Stimulated activated naive CD4-positive, alpha-beta T cell treated with Interleukin-2 at 50 U/mL for 16 hours (primary cell): ENCODE measurements around the gene ATP11A.

Experiments
- DNase-seq: peaks from one replicate; lab custom pipeline; 2025; lab: John Stamatoyannopoulos, UW

Gene ATP11A

DNA sequence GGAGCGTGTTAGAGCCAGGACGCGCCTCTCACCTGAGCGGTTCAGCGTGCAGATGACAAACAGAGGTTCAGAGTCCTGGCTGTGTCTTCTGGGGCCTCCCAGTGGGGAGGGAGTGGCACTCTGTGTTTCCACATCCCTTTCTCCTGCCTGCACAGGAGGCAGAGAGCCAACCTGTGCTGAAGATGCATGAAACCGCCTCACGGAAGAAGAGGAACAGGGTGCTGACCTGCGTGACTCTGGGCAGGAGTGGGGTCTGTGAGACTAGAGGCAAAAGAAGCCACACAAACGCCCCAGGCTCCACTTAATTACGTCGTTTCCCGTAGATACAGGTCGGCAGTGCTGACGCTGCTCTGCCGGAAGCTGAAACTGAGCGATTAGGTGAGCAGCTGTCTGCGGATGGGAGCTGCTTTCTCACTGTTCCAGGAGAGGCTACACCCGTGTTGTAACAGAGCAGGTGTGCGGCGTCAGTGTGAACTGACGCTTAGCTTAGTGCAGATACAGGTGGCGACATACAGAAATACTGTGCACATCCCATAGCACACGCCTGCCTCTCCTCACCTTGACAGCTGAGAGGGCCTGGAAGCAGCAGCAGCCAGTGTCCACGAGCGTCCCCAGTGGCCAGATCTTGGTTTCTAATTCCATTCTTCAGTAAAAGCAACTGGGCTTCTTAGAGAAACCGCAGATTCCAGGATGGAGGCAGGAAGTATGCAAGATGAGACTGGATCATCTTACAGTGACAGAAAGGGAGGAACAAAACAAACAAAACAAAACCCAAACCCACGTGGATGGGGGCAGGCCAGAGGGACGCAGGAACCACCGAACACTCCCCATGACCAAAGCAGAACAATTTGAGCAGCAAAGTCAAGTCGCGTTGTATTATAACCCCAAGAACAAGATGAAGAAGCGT is 241.4 kb downstream of the ATP11A start:
- no peak for DNase-seq

DNA sequence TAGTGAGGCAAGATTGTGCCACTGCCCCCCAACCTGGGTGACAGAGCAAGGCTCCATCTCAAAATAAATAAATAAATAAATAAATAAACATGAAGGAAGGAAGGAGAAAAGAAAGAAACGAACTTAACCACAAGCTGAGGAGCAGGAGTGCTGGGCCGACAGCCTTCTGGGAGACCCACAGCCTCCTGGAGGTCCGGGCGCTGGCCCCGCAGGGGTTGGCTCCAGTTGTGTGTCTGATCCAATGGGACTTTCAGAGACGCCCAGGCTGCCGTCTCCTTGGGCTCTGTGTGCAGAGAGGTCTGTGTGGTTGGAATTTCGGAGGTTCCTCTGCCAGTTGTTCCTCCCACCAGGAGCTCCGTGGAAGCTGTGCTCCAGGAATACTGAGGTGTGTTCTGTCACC is 243.1 kb downstream of the ATP11A start:
- no peak for DNase-seq

DNA sequence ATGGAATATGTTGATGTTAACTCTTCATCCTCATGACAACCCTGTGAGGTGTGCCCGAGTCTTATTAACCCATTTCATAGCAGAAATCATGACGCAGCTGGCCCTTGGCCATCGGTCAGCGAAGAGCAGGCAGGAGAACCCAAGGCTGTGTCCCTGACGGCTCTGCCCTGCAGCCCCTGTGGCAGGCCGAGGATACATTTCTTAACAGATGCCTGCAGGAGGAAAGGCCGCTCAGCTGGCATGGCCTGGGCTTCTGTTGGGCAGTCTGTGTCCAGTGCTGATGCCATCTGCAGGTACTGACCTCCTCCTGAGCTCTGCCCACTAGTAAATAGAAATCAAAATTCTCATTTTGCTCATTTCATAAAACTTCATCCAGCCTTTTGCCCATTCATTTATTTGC is 243.8 kb downstream of the ATP11A start:
- DNase-seq, result no peak

DNA sequence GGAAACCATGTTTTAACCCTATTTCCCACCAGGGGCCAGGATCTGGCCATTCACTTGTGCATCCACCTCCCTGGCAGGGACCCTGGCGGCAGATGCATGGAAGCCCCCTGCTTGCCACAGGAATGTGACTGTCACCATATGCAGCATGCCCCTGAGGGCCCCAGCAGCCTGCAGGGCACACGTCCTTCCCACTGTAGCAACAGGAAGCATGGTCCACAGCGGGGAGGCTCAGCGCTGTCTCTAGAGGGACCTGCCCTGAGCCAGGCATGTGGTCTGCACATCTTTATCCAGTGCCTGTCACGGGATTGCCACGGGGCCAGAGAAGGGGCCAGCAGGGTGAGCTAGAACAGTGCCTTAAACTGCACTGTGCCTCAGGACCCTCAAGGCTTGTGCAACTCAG is 244.2 kb downstream of the ATP11A start:
- no peak for DNase-seq
